Stimulated activated CD4-positive, alpha-beta T cell treated with anti-CD3 and anti-CD28 coated beads, Interleukin-4, amount 100 ng/mL, for 1 hour (primary cell): Measurements from ENCODE around the gene RP2.
A peak's percentile ranks its signal among the peaks of the same experiment; 100 is the strongest.

ENCODE experiments used
- DNase-seq: peaks from one replicate; pipeline ENCODE4 v3.0.0-alpha.2; 2020

The RP2 gene

DNA sequence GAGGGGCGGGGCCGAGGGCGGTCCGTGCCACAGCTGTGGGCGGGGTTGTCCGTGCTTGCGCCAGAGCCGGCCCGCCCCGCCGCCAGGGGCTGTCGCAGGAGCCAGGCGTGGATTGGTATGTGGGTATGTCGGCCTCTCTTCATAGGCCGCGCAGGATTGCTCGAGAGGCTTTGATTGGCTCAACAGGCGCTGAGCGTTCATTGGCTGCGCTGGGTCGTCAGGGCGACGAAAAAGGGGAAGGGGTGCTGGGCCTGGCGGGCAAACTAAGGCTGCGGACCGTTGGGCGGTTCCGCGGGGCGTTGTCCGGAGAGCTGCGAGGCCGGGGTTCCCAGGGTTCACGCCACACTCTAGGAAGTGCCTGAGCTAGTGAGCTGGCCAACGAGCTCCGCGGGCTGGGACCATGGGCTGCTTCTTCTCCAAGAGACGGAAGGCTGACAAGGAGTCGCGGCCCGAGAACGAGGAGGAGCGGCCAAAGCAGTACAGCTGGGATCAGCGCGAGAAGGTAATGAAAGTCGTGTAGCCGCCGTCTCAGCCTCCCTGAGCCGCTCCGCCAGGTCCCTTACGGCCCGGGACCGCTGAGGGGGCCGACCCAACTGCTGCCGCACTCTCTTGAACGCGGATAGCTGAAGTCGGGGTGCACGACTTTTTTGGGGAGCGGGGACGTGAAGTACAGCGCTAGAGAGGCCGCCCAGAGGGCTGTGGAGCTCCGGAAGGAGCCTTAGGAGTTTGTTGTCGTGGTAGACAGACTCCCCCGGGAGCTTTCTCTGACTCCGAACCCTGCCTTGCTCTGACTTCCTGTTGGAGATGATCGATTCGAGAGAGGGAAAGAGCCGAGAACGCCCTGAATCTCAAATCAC lies at the start of gene RP2:
Gene RP2 (plus strand): TSS at position 343 of the 857 bp plus-strand sequence. CDS start 58 bp downstream, at position 401.
- DNase-seq, result peak; percentile 83

DNA sequence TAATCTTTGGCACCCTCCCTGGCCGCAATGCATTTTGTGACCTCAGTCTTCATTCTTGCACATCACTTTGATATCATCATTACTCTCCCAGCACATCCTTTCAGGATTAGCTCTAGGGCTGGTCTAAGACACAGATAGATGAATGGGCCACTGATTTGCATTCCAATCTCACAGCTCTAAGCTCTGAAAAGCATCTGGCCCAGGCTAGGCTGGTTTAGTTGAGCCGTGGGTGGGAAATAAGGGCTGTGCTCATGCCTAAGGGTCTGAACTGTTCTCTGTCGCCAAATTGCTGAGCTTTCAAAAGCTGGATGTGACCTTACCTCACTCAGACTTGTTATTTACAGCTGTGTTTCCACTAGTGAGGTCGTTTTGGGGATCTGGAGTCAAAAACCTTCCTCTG lies 47.9 kb upstream of the RP2 start:
- no peak for DNase-seq

DNA sequence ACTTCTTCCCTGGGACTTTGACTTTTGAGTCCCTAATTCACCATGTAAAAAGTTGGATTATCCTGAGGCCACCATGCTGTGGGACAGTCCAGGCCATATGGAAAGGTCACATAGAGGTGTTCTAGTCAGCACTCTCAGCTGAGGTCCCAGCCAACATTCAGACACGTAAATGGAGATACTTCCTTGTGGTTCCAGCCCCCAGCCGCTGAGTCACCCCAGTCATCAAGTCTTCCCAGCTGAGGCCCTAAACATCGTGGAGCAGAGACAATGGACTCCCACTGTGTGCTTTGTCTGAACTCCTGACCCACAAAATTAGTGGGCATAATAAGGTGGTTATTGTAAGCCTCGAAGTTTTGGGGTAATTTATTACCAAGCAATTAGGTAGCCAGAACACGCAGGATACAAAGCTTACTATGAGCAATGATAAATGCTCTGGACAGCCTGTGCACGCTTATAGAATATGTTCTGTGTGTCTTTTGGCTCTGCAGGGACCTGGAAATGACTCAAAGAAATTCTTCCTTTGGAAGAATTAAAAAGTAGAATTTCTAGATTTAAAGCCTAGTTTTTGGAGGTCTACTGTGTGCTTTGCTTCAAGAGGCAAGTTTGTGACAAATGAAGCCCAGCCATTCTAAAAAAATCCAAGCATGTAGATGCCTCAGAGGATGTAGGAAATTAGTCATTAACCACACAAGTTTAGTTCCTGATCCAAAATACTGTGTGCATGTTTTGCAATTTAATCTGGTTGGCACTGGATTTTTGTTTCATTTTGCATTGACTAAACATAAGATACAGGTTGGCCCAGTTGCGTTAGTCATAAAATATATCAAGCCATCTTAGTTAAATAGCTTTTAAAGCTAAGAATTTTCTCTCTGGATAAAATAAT lies 44.7 kb upstream of the RP2 start:
- DNase-seq, result peak; percentile 5

DNA sequence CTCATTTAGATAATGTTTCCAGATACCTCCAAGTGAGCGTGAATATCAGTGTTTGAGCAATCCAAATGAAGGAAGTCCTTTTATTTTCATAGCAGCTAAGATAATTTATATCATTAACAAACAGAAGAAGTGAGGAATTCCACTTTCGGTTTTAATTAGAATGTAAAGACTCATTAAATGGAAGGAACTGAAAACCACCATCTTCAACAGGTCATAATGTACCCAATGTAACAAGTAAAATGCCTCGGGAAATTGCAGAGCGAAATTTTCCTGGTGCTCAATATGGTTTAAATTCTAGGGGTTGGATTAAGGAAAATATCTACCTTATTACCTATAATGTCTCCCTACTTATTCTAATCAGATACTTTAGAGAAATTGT lies 44.0 kb upstream of the RP2 start:
- DNase-seq, result no peak

DNA sequence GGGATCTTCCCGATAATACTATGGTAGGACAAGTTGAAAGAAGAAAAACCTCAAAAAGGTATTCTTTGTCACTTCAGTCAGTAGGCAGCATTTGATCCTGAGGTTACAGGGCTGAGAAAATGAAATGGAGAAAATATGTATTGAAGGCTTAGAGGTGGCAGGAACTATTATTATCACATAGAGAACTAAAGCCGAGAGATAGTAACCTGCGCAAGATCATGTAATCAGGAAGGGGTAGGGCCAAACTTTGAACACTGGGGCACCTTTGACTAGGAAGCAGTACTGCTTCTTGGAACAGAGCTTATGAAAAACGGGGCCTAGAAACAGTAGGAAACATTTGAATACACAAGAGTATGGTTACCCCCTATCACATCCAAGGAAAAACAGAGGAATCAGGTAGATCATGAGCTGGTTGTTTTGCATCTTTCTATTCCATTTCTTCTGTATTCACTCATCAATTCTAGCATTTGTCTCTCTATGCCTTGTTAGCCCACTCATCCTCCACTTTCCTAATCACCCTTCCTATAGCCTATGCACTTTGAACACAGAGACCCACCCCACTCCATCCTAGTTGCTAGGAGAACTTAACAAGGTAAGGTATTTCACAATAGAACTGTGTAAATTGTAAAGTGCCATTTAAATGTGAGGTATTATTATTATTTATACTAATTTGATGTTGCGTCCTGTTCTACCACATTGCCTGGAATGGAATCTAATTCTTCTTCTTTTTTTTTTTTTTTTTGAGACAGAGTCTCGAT lies 43.3 kb upstream of the RP2 start:
- no peak for DNase-seq

DNA sequence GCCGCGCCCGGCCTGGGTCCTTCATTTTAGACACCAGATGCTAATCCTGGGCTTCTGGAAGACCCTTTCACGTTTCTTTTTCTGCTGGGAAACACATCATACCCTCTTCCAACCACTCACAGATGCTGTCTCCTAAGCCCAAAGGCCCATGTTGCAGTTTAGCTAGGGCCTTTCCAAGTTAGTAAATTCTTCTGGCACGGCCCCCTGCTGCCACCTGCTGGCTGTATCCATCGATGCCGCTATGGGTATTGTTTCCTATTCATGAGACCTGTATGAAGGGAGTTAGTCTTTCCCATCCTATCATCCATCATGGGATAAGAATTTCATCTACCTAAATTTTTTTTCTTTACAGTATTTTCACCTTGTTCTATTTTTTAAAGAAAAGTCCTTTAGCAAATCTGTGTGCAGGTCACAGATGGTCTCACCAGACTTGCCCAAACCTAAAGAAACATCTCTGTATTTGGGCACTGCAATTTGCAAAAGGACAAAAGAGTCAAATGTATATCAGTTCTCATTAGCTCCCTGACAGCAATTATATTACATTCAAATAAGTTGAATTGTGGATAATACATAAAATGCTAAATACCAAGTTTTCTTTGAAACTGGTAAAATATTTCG lies 40.2 kb upstream of the RP2 start:
- DNase-seq, result peak; percentile 76

DNA sequence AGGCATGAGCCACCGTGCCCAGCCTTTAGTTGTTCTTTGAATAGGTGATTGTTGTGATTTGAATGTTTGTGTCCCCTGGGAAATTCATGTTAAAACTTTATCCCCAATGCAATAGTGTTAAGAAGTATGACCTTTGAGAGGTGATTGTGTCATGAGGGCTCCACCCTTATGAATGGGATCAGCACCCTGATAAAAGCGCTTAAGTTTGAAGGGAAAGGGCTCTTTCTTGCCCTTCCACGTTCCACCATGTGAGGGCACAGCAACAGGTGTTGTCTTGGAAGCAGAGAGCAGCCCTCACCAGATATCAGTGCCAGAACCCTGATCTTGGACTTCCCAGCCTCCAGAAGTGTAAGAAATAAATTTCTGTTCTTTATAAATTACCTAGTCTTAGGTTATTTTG lies 33.7 kb upstream of the RP2 start:
- no peak for DNase-seq

DNA sequence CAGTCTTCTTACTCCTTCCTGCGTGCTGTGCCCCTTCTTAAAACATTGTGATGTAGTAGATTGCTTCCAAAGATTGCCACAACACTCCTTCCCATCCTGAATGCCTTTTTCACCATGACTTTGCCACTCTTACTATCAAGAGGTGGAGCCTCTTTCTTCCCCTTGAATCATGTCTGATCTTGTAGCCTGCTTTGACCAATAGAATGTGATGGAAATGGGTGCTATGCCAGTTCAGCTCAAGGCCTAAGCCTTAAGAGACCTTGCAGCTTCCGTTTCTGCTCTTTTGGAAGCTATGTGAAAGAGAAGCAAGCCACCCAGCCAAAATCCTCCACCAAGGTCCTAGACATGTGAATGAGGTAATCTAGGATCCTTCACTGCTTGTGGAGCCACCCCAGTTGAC lies 31.6 kb upstream of the RP2 start:
- no peak for DNase-seq

DNA sequence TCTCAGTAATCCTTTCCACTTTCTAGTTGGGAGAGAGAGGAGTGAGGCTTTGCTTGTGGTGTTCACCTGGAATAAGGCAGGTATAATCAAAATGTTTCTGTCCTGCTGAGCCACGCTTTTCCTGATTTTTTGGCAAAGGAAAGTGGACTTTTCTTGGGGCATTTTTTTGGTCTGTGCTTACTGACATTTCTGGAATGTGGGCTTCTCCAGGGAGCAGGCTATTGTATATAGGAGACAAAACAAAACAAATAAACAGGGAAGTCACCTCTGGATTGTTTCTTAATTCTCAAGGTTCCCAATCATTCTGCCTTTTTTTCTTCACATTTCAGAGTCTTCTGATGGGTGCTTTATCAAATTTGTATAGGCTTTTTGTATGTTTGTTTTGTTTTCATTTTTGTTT lies 25.7 kb upstream of the RP2 start:
- no peak for DNase-seq

DNA sequence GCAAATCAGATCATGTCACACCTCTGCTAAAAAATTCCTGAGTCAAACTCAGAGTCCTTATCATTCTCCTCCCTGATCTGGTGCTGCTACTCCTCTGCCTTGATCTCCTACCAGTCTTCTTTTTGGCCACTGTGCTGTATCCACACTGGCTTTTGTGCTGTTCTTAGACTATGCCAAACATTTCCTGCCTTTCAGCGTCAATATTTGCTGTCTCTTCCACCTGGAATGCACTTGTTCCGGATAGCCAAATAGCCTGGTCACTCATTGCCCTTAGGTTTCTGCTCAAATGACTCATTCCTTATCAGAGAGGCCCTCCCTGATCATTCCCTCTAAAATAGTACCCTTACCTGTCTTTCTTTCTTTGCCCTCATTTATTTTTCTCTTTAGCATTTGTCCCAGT lies 24.4 kb upstream of the RP2 start:
- no peak for DNase-seq

DNA sequence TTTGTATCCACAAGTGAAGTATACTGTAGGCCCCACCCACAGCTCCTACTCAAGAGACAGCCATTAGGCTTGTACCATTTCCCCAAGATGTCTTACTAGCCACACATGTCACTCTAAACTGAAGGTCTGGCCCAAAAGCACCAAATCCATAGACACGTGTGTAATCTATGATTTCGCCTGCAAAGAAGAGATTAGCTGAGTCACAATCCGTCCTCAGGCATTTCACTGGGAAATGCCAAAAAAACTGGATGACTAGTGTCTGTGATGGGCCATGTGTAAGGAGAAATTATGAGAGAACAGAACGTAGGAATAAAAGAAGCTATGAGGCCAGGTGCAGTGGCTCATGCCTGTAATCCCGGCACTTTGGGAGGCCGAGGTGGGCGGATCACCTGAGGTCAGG lies 21.9 kb upstream of the RP2 start:
- DNase-seq, result no peak

DNA sequence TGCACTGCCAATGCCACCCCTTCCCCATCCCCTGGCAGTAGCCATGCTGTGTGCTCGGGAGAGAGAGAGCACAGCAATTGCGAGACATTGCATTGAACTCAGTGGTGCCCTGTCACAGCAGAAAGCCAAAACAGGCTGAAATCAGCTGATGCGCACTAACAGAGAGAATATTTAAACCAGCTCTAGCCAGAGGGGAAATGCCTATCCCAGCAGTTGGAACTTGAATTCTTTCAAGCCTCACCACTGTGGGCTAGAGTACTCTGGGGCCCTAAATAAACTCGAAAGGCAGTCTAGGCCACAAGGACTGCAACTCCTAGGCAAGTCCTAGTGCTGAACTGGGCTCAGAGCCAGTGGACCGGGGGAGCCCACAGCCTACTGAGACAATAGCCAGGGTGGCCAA lies 17.7 kb upstream of the RP2 start:
- no peak for DNase-seq

DNA sequence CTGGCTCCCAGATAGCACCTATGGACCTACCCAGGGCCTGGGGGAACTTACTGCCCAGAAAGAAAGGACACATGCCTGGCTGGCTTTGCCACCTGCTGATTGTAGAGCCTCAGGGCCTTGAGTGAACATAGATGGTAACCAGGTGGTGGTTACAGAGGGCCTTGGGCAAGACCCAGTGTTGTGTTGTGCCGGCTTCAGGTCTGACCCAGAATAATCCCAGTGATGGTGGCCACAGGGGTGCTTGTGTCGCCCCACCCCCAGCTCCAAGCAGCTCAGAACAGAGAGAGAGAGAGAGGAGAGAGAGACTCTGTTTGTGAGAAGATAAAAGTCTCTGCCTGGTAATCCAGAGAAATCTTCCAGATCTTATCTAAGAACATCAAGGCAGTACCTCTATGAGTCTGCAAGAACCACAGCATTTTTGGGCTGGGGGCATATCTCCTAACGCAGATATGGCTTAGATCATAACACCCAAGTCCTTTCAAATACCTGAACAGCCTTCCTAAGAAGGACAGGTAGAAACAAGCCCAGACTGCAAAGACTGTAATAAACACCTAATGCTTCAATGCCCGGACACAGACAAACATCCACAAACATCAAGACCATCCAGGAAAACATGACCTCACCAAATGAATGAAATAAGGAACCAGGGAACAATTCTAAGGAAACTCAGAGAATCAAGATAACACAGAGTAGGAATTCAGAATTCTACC lies 16.3 kb upstream of the RP2 start:
- DNase-seq, result no peak

DNA sequence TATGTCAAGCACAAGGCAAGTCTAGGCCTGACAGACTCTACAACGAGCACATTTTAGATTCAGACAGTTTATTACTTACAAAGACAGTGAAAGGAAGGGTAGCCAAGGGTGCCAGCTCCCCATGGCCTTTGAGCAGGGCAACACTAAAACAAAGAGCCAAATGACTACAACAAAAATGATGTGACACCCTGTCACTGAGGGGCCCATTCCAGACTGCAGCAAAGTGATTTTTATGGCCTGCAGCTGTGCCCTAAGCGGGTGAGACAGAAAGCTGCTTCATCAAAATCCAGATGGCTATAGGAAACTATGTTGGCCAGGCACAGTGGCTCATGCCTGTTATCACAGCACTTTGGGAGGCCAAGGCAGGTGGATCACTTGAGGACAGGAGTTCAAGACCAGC lies 13.4 kb upstream of the RP2 start:
- no peak for DNase-seq

DNA sequence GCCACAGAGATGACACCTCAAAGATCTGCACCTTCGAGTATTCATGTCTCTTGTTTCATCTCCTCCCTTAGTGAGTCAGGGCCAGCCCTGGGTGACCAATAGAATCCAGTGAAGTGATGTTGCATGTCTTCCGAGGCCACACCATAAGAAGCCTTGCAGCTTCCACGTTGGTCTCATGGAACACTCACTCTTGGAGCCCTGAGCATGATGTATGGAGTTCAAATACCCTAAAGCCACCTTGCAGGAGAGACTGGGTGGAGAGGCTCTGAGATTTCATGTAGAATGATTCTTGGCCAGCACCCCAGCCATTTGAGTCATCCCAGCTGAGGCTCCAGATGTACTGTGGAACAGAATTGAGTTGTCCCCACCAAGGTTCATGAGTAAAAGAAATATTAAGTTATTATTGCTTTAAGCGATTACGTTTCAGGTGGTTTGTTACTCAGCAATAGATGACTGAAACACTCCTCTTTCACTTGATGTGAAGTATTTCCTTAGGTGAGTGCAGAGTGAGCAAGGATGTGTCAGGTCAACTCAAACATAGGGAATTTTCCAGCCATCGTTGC lies 5.0 kb upstream of the RP2 start:
- DNase-seq, result no peak

DNA sequence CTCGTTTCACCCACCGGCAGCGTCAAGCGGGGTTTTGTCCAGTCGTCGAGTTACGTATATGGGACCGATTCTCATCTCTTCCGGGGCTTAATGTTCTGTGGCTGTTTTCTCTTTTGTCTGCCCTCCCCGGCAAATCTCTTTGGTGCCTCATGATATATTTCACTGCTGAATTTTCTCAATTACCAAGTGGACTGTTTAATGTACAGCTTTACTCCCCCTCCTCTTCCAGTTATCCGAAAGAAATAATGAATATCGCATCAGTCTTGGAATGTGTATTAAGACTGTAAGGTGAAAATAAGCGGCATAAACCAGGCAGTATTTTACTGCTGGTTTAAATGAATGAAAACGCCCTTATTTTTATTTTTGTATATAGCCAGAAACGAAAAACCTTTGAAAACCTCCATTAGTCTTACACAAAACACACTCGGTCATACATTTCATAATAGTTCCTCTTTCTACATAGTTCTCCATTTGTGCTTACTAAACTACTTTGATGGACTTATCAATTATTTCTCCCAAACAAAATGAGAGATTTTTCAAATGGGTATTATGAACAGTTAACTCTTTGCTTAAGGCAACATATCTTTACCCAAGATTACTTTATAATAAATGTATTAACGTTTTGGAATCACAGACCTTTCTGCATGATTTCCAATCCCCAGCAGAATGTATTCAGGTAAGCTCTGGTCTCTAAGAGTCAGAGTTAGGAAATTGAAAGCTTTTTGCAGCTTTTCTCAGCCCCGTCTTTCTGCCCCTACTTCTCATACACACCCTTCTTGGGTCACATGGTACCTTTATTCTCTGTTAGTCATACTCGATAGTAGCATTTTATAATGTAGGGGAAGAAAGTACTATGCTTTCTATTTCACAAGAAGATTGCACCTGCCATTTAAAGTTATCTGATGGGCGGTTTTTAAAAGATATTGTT lies 979 bp downstream of the RP2 start:
- DNase-seq, result no peak

DNA sequence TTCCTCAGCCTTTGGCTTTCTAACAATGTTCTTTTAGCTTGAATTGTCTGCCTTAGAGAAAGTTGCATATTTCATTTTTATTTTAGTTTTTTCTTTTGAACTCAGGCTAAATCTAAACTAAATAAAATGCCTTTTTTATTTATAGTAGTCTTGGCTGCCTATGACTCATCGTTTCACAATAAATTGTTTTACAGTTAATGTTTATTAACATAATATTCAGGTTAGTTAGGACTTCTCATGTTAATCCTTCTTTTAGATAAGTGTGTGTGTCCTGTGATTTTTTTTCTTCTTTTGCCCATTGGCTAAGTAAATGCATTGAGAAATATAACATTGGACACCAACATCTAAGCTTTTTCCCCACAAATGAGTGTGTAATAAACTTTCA lies 1.6 kb downstream of the RP2 start:
- DNase-seq, result no peak

DNA sequence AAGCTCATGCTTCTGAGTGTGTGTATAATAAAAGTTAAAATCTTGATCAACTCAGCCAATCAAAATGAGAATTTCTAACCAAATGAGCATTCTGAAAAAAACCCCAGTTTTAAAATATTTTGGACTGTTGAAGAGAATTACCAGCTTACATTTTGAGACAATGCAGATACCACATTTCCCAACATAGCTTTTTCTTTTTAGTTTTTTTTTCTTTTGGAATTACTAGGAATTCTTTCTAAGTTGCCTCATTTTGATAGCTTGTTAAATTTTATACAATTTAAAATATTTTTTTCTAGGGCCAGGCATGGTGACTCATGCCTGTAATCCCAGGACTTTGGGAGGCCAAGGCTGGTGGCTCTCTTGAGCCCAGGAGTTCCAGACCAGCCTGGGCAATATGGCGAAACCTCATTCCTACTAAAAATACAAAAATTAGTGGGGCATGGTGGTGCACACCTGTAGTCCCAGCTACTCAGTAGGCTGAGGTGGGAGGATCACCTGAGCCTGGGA lies 2.2 kb downstream of the RP2 start:
- no peak for DNase-seq

DNA sequence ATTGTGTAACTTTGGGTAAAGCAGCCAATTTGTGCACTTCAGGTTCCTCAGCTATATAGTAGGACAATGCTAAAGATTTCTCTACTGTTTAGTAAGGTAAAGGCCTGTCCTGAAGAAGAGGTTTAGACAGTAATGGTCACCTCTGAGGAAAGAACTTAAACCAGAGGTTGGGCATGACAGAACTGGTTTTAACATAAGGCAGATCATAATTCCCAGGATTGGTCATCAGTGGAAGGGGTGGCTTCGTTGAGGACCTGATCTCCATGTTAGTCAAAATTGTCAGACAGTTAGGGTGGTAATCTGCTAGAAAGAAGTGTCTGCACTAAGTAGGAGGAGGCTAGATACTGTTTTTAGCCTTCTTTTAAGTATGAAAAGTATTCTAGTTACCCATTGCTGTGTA lies 4.1 kb downstream of the RP2 start:
- DNase-seq, result no peak

DNA sequence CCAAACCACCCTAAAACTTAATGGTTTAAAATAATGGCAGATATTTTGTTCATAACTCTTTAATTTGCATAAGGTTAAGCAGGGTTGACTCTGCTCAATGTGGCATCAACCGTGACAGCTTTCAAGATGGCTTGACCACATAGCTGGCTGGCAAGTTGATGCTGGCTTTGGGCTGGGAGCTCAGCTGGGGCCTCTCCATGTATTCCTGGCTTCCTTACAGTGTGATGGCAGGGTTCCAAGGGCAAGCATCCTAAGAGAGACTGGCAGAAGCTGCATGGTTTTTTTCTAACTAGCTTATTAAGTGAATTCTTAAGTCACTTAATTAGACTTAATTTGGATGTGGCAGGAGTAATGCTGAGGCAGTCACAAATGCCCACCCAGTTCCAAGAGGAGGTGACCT lies 4.5 kb downstream of the RP2 start:
- no peak for DNase-seq

DNA sequence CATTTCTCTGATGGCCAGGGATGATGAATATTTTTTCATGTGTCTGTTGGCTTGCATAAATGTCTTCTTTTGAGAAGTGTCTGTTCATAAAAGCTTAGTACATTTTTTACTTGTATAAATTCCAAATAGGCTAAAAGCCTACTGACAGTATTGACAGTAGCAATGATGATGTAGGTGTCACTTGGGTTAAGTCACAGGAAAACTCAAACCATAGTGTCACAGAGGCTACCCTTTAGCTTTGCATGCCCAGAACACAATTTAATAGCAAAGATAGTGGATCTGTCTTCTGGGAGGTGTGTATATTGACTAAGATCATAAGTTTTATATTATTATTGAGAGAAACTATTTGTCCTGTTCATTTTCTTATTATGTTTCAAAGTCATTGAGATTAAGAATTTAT lies 8.1 kb downstream of the RP2 start:
- DNase-seq, result no peak
